Liver (tissue), 9 donors: ENCODE results near the gene PHKB. TPM values are rescaled to one million over a fixed set of nuclear protein-coding genes. Genes with fewer than 3 reads are reported as not detected.

ENCODE experiments used
- DNase-seq: peaks from one replicate; pipeline ENCODE4 v3.0.0-alpha.2; 2017; ENCODE audit warnings: low spot score
- H3K27ac ChIP-seq, 2 donors: one replicate each; pipeline ENCODE4 v1.7.0; 2013; ENCODE audit warnings: inconsistent platforms in 2 of 2, low read length in 2 of 2, control low read depth in 1 of 2, low read depth in 1 of 2, mild to moderate bottlenecking in 1 of 2
- H3K27me3 ChIP-seq, 4 donors: one replicate each; pipeline versions ENCODE4 v1.6.1 to v1.7.0; 2013; ENCODE audit warnings: low read length in 3 of 4, inconsistent platforms in 1 of 4, mild to moderate bottlenecking in 1 of 4, moderate library complexity in 1 of 4; ENCODE audit not compliant: control insufficient read depth in 4 of 4, insufficient read depth in 4 of 4
- H3K36me3 ChIP-seq, 4 donors: one replicate each; pipeline versions ENCODE4 v1.6.1 to v1.7.0; 2013; ENCODE audit warnings: low read length in 3 of 4, mild to moderate bottlenecking in 3 of 4, low read depth in 1 of 4, moderate library complexity in 1 of 4; ENCODE audit not compliant: control insufficient read depth in 4 of 4, insufficient read depth in 3 of 4
- H3K4me1 ChIP-seq, 4 donors: one replicate each; pipeline versions ENCODE4 v1.6.1 to v1.7.0; 2013; ENCODE audit warnings: low read length in 3 of 4, mild to moderate bottlenecking in 3 of 4, moderate library complexity in 1 of 4; ENCODE audit not compliant: control insufficient read depth in 4 of 4, insufficient read depth in 4 of 4
- H3K4me3 ChIP-seq, 3 donors: one replicate each; pipeline versions ENCODE4 v1.6.1 to v1.7.0; 2013; ENCODE audit warnings: low read length in 3 of 3, control low read depth in 1 of 3, low read depth in 1 of 3, mild to moderate bottlenecking in 1 of 3
- H3K9ac ChIP-seq, 2 donors: one replicate each; pipeline ENCODE4 v1.7.0; 2013; ENCODE audit warnings: low read length in 2 of 2, mild to moderate bottlenecking in 2 of 2, moderate library complexity in 2 of 2, control low read depth in 1 of 2, low read depth in 1 of 2
- H3K9me3 ChIP-seq, 4 donors: one replicate each; pipeline versions ENCODE4 v1.6.1 to v1.7.0; 2013; ENCODE audit warnings: low read length in 3 of 4; ENCODE audit not compliant: control insufficient read depth in 4 of 4
- ATF3 ChIP-seq: IDR thresholded peaks from 2 replicates; pipeline ENCODE4 v1.6.1; 2016; ENCODE audit warnings: antibody characterized with exemption
- CTCF ChIP-seq: fragments of 150-350 bp; IDR thresholded peaks from 2 replicates; pipeline ENCODE4 v1.5.1; 2017; ENCODE audit warnings: improper control_type of control experiment, low read depth, low read length; ENCODE audit not compliant: missing input control
- EGR1 ChIP-seq, 2 donors: IDR thresholded peaks; 2 replicates each; pipeline ENCODE4 v1.6.1; 2016 to 2018; ENCODE audit warnings: antibody characterized with exemption in 2 of 2, low read depth in 2 of 2
- FOXA1 ChIP-seq: IDR thresholded peaks from 2 replicates; pipeline ENCODE4 v1.6.1; 2016; ENCODE audit warnings: antibody characterized with exemption
- FOXA2 ChIP-seq: IDR thresholded peaks from 2 replicates; pipeline ENCODE4 v1.6.1; 2016; ENCODE audit warnings: antibody characterized with exemption
- GABPA ChIP-seq, 2 donors: IDR thresholded peaks in 1 of 2; conservative IDR thresholded peaks in 1 of 2; 2 replicates each; pipeline ENCODE4 v1.6.1; 2016; ENCODE audit warnings: antibody characterized with exemption in 2 of 2, mild to moderate bottlenecking in 1 of 2, moderate library complexity in 1 of 2
- HNF4A ChIP-seq, 2 donors: conservative IDR thresholded peaks; 2 replicates each; pipeline ENCODE4 v1.6.1; 2016; ENCODE audit warnings: antibody characterized with exemption in 2 of 2, mild to moderate bottlenecking in 2 of 2
- HNF4G ChIP-seq: IDR thresholded peaks from 2 replicates; pipeline ENCODE4 v1.6.1; 2016; ENCODE audit warnings: antibody characterized with exemption
- JUND ChIP-seq, 2 donors: IDR thresholded peaks; 2 replicates each; pipeline ENCODE4 v1.6.1; 2016; ENCODE audit warnings: antibody characterized with exemption in 2 of 2
- MAX ChIP-seq: IDR thresholded peaks from 2 replicates; pipeline ENCODE4 v1.6.1; 2016; ENCODE audit warnings: antibody characterized with exemption
- NR2F2 ChIP-seq: IDR thresholded peaks from 2 replicates; pipeline ENCODE4 v1.6.1; 2016; ENCODE audit warnings: antibody characterized with exemption
- REST ChIP-seq: IDR thresholded peaks from 2 replicates; pipeline ENCODE4 v1.6.1; 2016; ENCODE audit warnings: antibody characterized with exemption, mild to moderate bottlenecking
- RXRA ChIP-seq, 2 donors: IDR thresholded peaks; 2 replicates each; pipeline ENCODE4 v1.6.1; 2017 to 2018; ENCODE audit warnings: antibody characterized with exemption in 2 of 2, mild to moderate bottlenecking in 1 of 2
- SP1 ChIP-seq: IDR thresholded peaks from 2 replicates; pipeline ENCODE4 v1.6.1; 2018; ENCODE audit warnings: antibody characterized with exemption, mild to moderate bottlenecking
- TAF1 ChIP-seq: conservative IDR thresholded peaks from 2 replicates; pipeline ENCODE4 v1.6.1; 2016; ENCODE audit warnings: antibody characterized with exemption, mild to moderate bottlenecking
- YY1 ChIP-seq: IDR thresholded peaks from 2 replicates; pipeline ENCODE4 v1.6.1; 2016; ENCODE audit warnings: antibody characterized with exemption, mild to moderate bottlenecking
- ZBTB33 ChIP-seq: IDR thresholded peaks from 2 replicates; pipeline ENCODE4 v1.6.1; 2016; ENCODE audit warnings: antibody characterized with exemption
- WGBS: extraction: QIAGEN DNeasy Blood & Tissue Kit; methylation state at CpG from one replicate; pipeline ENCODE4 v1.1.7; 2013; 5-methylcytosine and 5-hydroxymethylcytosine counted together
- polyA plus RNA-seq, 2 donors: library from polyadenylated mRNA; stranded (reverse) in 1 of 2; unstranded in 1 of 2; fragments of 200-250 nt in 1 of 2; fragments of >200 nt in 1 of 2; fragmentation: Nextera tagmentation in 1 of 2; extraction: Ambion mirVana in 1 of 2; gene quantifications; one replicate each; pipeline versions ENCODE4 v1.2.1 to v1.2.3, GENCODE V29; 2013 to 2015
- total RNA-seq, 2 donors: library from RNA; depleted of rRNA; stranded (reverse); fragments of >200 nt; gene quantifications; one replicate each; pipeline ENCODE4 v1.2.3, GENCODE V29; 2014
- donor health status: healthy.
- donor health status: healthy.
- donor health status: healthy.
- donor health status: healthy.
- donor health status: healthy.

Gene PHKB
- total and polyA plus RNA-seq, 4 donors = 13.2 to 49.1 (median 29.0) TPM

GRCh38 chr16:47475786-47476185 is 14.7 kb downstream of the PHKB start:
- 57% methylated on average over 1 of the region's 1 CpG for WGBS
- no peak for DNase-seq
- Histone ChIP-seq H3K9me3 (no peaks in the 10 kb centered on the region), H3K27ac (no peak overlapping the region), H3K27me3 (no peaks in the 10 kb centered on the region), H3K4me1 (no peaks in the 10 kb centered on the region), H3K4me3 (no peak overlapping the region), H3K36me3 (peaks cover 0 to 2% (median 0%) of the 10 kb centered on the region in 4 donors), H3K9ac (no peak overlapping the region)
- no peak for TF ChIP-seq GABPA (IDR thresholded peaks at IDR 0.05 in 1 of 2, conservative IDR thresholded peaks at IDR 0.05 in 1 of 2)
- no peak for TF ChIP-seq TAF1
- TF ChIP-seq YY1 = no peak
- no peak for TF ChIP-seq HNF4A (conservative IDR thresholded peaks at IDR 0.05)
- no peak for TF ChIP-seq REST
- no peak for TF ChIP-seq SP1
- TF ChIP-seq FOXA1 = no peak
- TF ChIP-seq FOXA2 = no peak
- TF ChIP-seq ATF3 = no peak
- TF ChIP-seq NR2F2 = no peak
- TF ChIP-seq ZBTB33 = no peak
- no peak for TF ChIP-seq EGR1 (IDR thresholded peaks at IDR 0.05; ENCODE audit: low read depth in 2 of 2)
- no peak for TF ChIP-seq RXRA (IDR thresholded peaks at IDR 0.05)
- no peak for TF ChIP-seq MAX
- TF ChIP-seq HNF4G = no peak
- TF ChIP-seq JUND (IDR thresholded peaks at IDR 0.05) = no peak
- TF ChIP-seq CTCF = no peak
